ENCODE measurements around the gene MUCL3. TPM values are rescaled to one million over a fixed set of nuclear protein-coding genes. Genes with fewer than 3 reads are reported as not detected.
"Not testable (repeated sequence)": the region's sequence is repeated elsewhere in the genome, so short reads cannot be mapped to it uniquely, and the experiment has no call there.

Gene MUCL3
- total and polyA plus RNA-seq, 8 donors: 0.07 to 4.0 (median 0.15) TPM

- H3K9me3 ChIP-seq: no peaks in the 10 kb centered on the region
- no peaks in the 10 kb centered on the region for H3K36me3 ChIP-seq
- no peaks in the 10 kb centered on the region for H3K27me3 ChIP-seq
- H3K4me3 ChIP-seq: no peak overlapping the region
- no peak overlapping the region for H3K27ac ChIP-seq
- TF ChIP-seq, protein P1, sequence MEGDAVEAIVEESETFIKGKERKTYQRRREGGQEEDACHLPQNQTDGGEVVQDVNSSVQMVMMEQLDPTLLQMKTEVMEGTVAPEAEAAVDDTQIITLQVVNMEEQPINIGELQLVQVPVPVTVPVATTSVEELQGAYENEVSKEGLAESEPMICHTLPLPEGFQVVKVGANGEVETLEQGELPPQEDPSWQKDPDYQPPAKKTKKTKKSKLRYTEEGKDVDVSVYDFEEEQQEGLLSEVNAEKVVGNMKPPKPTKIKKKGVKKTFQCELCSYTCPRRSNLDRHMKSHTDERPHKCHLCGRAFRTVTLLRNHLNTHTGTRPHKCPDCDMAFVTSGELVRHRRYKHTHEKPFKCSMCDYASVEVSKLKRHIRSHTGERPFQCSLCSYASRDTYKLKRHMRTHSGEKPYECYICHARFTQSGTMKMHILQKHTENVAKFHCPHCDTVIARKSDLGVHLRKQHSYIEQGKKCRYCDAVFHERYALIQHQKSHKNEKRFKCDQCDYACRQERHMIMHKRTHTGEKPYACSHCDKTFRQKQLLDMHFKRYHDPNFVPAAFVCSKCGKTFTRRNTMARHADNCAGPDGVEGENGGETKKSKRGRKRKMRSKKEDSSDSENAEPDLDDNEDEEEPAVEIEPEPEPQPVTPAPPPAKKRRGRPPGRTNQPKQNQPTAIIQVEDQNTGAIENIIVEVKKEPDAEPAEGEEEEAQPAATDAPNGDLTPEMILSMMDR (IDR thresholded peaks at IDR 0.05): no peak
- intact Hi-C loops (cut with DNase I): no loop called here
- no peaks in the 10 kb centered on the region for H3K4me1 ChIP-seq
- no peak for DNase-seq
- ATAC-seq: no peak
Observed at GRCh38 chr6:30988209-30988825, 47.5 kb downstream of the MUCL3 start.

GRCh38 chr6:30990422-30991086, 49.8 kb downstream of the MUCL3 start:
- DNase-seq (no peak), ATAC-seq (no peak)
- no peak overlapping the region for H3K4me3 ChIP-seq
- no peak overlapping the region for H3K27ac ChIP-seq
- no peaks in the 10 kb centered on the region for H3K9me3 ChIP-seq
- no peaks in the 10 kb centered on the region for H3K4me1 ChIP-seq
- intact Hi-C loops (cut with DNase I): no loop called here
- TF ChIP-seq, protein P1 (IDR thresholded peaks at IDR 0.05): no peak
- H3K27me3 ChIP-seq: no peaks in the 10 kb centered on the region
- H3K36me3 ChIP-seq: no peaks in the 10 kb centered on the region

GRCh38 chr6:30991891-30992290, 51.1 kb downstream of the MUCL3 start:
- Histone ChIP-seq H3K27ac (no peak overlapping the region), H3K4me3 (no peak overlapping the region), H3K9me3 (no peaks in the 10 kb centered on the region), H3K4me1 (no peaks in the 10 kb centered on the region), H3K27me3 (no peaks in the 10 kb centered on the region), H3K36me3 (no peaks in the 10 kb centered on the region)
- intact Hi-C loops (cut with DNase I): no loop called here
- ATAC-seq (no peak), DNase-seq (no peak)
- TF ChIP-seq, protein P1 (IDR thresholded peaks at IDR 0.05): no peak

- Histone ChIP-seq H3K36me3 (no peaks in the 10 kb centered on the region), H3K9me3 (no peaks in the 10 kb centered on the region), H3K27me3 (no peaks in the 10 kb centered on the region), H3K4me1 (no peaks in the 10 kb centered on the region), H3K27ac (no peak overlapping the region), H3K4me3 (no peak overlapping the region)
- ATAC-seq (no peak), DNase-seq (no peak)
- TF ChIP-seq, protein P1 (IDR thresholded peaks at IDR 0.05): no peak
- intact Hi-C loops (cut with DNase I): no loop called here
Observed at GRCh38 chr6:30997301-30997700, 56.5 kb downstream of the MUCL3 start.

GRCh38 chr6:30998785-30999184, 58.0 kb downstream of the MUCL3 start:
- Histone ChIP-seq H3K4me3 (no peak overlapping the region), H3K36me3 (no peaks in the 10 kb centered on the region), H3K27ac (no peak overlapping the region), H3K4me1 (no peaks in the 10 kb centered on the region), H3K27me3 (no peaks in the 10 kb centered on the region), H3K9me3 (no peaks in the 10 kb centered on the region)
- DNase-seq: no peak
- ATAC-seq: no peak
- intact Hi-C loops (cut with DNase I): no loop called here
- TF ChIP-seq, protein P1 (IDR thresholded peaks at IDR 0.05): no peak

DNA sequence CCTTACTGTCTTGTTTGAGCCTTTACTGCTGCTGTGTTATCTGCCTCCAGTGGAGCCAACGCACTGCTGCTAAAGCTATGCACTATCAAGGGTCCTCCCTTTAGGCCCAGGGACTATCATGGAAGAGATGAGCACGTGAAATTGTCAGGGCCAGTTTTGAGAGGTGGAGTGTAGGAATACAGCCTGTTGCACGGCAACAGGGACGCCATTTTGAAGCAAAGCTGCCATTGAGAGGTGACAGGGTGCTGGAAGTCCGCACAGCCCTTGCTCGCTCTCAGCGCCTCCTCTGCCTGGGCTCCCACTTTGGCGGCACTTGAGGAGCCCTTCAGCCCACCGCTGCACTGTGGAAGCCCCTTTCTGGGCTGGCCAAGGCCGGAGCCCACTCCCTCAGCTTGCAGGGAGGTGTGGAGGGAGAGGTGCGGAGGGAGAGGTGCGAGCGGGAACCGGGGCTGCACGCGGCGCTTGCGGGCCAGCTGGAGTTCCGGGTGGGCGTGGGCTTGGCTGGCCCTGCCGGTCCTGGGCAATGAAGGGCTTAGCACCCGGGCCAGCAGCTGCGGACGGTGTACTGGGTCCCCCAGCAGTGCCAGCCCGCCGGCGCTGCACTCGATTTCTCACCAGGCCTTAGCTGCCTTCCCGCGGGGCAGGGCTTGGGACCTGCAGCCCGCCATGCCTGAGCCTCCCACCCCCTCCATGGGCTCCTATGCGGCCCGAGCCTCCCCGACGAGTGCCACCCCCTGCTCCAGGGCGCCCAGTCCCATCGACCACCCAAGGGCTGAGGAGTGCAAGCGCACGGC, 59.5 kb downstream of the MUCL3 start:
- intact Hi-C loops (cut with DNase I); H3K27ac ChIP-seq; H3K36me3 ChIP-seq; H3K4me1 ChIP-seq; ATAC-seq; H3K4me3 ChIP-seq; H3K27me3 ChIP-seq; H3K9me3 ChIP-seq; DNase-seq: not testable (repeated sequence)

Data from left lung (tissue), 10 donors.